DOHH2 (cell line): Measurements from ENCODE around the gene C1orf159.

ENCODE experiments used
- EZH2phosphoT487 ChIP-seq: fragments of 200-600 bp; sonication (generic); IDR thresholded peaks from 2 replicates; pipeline ENCODE4 v1.6.1; 2017; ENCODE audit warnings: borderline replicate concordance, mild to moderate bottlenecking, antibody characterized with exemption, low read length, moderate library complexity, mixed read lengths
- TF ChIP-seq, protein P1 (sequence below): fragments of 200-600 bp; sonication (generic); IDR thresholded peaks from one replicate; pipeline ENCODE4 v1.5.1; 2014; ENCODE audit warnings: antibody characterized with exemption, mild to moderate bottlenecking, low read depth, low read length; ENCODE audit not compliant: poor library complexity, severe bottlenecking

DNA sequence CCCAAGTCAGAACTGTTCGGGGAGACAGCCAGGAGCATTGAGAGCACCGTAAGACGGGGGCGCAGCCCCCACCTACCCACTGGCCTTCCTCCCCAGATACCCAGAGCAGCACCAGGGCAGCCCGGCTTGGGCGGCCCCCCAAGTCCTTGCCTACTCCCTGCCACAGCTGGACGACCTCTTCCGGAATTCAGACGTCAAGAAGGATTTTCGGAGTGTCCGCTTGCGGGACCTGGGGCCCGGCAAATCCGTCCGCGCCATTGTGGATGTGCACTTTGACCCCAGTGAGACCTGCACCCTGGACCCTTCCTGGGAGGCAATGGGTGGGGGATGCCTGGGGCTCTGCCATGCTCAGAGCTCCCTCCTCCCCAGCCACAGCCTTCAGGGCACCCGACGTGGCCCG is 68.5 kb downstream of the C1orf159 start:
- TF ChIP-seq, protein P1, sequence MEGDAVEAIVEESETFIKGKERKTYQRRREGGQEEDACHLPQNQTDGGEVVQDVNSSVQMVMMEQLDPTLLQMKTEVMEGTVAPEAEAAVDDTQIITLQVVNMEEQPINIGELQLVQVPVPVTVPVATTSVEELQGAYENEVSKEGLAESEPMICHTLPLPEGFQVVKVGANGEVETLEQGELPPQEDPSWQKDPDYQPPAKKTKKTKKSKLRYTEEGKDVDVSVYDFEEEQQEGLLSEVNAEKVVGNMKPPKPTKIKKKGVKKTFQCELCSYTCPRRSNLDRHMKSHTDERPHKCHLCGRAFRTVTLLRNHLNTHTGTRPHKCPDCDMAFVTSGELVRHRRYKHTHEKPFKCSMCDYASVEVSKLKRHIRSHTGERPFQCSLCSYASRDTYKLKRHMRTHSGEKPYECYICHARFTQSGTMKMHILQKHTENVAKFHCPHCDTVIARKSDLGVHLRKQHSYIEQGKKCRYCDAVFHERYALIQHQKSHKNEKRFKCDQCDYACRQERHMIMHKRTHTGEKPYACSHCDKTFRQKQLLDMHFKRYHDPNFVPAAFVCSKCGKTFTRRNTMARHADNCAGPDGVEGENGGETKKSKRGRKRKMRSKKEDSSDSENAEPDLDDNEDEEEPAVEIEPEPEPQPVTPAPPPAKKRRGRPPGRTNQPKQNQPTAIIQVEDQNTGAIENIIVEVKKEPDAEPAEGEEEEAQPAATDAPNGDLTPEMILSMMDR = no peak
- TF ChIP-seq EZH2phosphoT487 = no peak
